NCI-H146 (cell line): ENCODE data around the gene CDNF.
"Not testable (repeated sequence)": the region's sequence is repeated elsewhere in the genome, so short reads cannot be mapped to it uniquely, and the experiment has no call there.

Experiments
- DNase-seq: peaks from one replicate; lab custom pipeline; 2025; lab: John Stamatoyannopoulos, UW

The CDNF gene

GRCh38 chr10:14837757-14838581 is at the start of gene CDNF, which contains the start of the genes HSPA14 and MSANTD7:
TSS of gene CDNF (minus strand) at chr10:14838037. CDS start at chr10:14837946, 91 bp downstream.
TSS of gene HSPA14 (plus strand) at chr10:14838306. CDS start at chr10:14838403, 97 bp downstream.
TSS of gene MSANTD7 (plus strand) at chr10:14838306. CDS start at chr10:14842285, 3,979 bp downstream.
- DNase-seq = peak; percentile 100

DNA sequence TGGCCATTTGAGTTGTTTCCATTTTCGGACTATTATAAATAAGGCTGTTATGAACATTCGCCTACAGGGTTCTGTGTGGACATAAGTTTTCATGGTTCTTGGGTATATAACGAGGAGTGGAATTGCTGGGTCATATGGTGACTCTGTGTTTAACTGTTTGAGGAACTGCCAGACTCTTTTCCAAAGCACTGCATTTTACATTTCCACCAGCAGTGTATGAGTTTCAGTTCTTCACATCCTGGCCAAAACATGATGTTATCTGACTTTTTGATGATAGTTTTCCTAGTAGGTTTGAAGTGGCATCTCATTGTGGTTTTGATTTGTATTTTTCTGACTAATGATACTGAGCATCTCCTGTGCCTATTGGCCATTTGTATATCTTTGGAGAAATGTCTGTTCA is 46.2 kb upstream of the CDNF start:
- no peak for DNase-seq

DNA sequence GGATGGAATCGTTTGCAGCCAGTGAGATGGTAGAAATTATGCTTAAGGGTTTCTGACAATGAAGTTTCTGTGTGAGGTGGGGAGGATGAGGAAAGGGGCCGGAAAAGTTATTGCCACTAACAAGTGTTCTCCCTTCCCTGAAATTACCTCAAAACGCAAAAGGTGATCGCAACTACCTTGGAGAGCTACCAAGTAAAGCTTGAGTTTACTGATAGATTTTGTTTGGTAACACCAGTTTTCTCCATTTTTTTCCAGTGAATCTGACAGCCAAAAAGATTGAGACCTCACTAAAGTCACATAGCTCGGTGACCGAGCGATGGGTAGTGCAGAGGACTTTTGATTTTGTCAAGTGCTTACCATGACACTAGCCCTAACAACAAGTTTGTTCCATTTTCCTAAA is 42.4 kb upstream of the CDNF start:
- DNase-seq = no peak

GRCh38 chr10:14879928-14880193 is 42.0 kb upstream of the CDNF start:
- no peak for DNase-seq

GRCh38 chr10:14879124-14879927 is 41.5 kb upstream of the CDNF start:
- peak; percentile 82 for DNase-seq

DNA sequence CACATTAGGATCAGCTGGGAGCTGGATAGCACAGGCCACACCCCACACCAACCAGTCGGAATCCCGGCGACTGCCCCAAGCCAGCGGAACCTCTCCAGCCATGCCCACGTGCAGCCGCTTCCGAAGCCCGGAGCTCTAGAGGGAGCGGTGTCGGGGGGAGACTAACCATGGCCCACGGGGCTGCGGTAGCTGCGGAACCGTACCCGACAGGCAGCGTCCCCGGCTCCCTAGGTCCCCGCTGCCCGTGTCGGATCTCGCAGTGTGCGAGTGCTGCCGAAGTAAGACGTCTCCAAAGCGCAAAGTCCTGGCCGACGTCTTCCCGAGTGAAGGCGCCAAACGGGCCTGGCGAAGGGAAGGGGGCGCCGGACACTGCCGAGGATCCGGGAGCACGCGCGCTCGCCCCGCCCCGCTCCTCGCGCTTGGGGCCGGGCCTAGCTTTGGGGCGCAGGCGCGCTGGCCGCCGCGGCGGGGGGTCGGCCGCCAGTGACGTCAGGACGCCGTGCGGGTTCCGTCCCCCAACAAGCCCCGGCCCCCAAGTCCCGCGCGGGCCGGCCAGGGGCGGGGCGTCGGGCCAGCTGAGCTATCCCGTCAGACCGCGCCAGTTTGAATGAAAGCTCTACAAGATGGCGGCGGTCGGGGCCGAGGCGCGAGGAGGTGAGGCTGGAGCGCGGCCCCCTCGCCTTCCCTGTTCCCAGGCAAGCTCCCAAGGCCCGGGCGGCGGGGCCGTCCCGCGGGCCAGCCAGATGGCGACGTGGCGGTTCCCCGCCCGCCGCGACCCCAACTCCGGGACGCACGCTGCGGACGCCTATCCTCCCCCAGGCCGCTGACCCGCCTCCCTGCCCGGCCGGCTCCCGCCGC is 40.7 kb upstream of the CDNF start, which contains the start of gene SUV39H2:
SUV39H2 (plus strand) TSS at position 601 of the 858 bp plus-strand sequence; CDS start at position 624, 23 bp downstream.
- DNase-seq = peak; percentile 98

DNA sequence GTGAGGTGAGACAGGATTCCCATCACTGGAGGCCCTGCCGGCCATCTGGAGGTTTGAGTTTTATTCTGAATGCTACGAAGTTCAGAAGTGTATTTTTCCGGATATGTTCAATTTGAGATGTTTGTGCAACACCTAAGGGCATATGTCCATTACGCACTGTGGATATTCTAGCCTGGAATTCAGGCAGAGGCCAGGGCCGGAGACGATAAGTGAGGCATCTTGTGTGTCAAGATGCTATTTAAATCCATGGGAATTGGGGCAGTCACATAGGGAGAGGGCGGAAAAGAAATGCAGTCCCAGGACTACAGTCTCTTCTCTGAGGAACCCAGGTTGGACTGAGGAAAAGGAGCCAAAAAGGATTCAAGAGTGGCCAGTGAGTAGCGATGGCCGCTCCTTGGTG is 38.9 kb upstream of the CDNF start:
- no peak for DNase-seq

DNA sequence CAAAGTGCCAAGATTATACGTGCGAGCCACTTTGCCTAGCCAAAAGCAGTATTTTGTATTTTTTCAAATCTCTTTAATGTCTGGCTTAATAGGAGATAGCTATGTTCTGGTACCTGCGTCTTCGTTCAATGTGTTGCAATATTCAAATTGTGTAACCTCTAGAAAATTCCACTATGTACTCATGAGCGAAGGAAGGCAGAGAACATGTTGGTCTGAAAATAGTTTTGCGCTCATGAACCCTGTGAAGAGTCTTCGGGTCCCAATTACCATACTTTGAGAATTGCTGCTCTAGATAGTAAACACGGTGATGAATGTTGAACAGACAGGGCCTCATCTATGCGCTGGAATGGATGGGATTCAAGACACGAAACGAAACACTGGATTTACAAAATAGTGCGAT is 38.1 kb upstream of the CDNF start:
- DNase-seq = no peak

GRCh38 chr10:14873090-14873760 is 35.4 kb upstream of the CDNF start:
- no peak for DNase-seq

DNA sequence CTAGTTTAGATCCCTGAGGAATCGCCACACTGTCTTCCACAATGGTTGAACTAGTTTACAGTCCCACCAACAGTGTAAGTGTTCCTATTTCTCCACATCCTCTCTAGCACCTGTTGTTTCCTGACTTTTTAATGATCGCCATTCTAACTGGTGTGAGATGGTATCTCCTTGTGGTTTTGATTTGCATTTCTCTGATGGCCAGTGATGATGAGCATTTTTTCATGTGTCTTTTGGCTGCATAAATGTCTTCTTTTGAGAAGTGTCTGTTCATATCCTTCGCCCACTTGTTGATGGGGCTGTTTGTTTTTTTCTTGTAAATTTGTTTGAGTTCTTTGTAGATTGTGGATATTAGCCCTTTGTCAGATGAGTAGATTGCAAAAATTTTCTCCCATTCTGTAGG is 27.0 kb upstream of the CDNF start:
- DNase-seq = not testable (repeated sequence)

DNA sequence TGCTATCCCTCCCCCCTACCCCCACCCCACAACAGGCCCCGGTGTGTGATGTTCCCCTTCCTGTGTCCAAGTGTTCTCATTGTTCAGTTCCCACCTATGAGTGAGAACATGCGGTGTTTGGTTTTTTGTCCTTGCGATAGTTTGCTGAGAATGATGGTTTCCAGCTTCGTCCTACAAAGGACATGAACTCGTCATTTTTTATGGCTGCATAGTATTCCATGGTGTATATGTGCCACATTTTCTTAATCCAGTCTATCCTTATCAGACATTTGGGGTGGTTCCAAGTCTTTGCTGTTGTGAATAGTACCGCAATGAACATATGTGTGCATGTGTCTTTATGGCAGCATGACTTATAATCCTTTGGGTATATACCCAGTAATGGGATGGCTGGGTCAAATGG is 26.6 kb upstream of the CDNF start:
- not testable (repeated sequence) for DNase-seq

DNA sequence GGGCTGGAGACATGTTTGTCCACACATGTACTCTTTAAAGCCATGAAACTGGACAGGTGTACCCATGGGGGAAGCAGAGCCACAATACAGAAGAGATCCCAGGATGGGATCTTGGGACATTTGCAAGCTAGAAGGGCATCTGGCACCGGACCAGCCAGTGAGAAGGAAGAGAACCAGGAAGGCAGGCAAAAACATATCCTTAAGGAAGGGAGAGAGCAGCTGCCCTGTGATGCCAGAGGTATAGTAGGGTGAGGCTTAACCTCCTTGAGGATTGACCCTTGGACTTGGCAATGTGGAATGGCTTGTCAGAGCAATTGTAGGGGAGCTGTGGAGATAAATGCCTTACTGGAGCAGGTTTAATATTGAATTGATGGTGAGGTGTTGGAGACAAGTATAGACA is 23.0 kb upstream of the CDNF start:
- no peak for DNase-seq

DNA sequence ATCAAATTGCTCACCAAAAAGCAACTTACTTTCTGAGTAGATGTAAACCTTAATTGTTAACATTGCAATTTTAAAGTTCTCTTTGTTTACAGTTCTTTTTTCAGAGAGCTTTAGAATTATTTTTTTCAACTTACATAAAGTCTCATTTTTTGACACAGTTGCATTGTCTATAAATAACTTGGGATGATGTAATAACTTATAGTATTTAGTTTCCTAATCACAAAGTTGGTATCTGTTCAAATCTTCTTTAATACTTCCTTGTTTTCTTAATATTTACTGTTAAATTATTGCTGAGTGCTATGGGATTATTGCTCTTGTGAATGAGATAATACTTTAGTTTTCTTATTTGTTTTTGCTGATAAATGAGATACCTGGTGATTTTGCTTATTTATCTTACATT is 21.9 kb upstream of the CDNF start:
- DNase-seq = no peak

DNA sequence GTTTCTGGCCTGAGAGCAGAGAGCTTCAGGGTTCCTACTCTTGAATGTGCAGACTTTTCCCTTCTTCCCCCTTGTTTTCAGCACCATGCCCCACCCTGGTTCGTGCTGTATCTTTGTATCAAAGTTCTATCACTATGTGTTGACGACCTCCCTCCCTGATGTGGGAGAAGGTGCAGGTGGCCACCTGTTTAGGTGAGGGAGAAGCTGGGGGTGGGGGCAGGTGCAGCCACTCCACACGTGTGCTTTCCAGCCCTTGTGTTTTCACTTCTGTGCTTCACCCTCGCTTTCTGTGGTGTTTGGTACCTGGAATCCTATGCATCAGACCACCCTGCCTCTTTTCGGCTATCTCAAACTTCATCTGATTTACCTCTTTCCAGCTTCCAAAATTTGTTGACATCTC is 21.2 kb upstream of the CDNF start:
- DNase-seq = no peak

- no peak for DNase-seq
Measured at GRCh38 chr10:14858338-14858960, 20.6 kb upstream of the CDNF start.

- no peak for DNase-seq
Measured at GRCh38 chr10:14855453-14855852, 17.6 kb upstream of the CDNF start.

DNA sequence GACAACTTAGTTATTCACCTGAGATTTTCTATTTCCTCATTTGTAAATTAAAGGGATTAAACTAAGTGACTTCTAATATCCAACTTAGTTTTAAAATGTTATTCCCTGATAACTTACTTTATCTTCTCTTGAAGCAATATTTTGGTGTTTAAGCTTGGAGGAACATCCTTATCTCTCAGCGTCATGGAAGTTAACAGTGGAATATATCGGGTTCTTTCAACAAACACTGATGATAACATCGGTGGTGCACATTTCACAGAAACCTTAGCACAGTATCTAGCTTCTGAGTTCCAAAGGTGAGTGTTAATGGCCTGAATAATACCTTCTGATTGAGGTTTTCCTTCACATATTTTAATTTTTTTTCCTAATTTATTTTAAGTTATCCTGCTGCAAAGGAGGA is 14.4 kb upstream of the CDNF start:
- no peak for DNase-seq

- no peak for DNase-seq
Measured at GRCh38 chr10:14844948-14845347, 7.1 kb upstream of the CDNF start.

DNA sequence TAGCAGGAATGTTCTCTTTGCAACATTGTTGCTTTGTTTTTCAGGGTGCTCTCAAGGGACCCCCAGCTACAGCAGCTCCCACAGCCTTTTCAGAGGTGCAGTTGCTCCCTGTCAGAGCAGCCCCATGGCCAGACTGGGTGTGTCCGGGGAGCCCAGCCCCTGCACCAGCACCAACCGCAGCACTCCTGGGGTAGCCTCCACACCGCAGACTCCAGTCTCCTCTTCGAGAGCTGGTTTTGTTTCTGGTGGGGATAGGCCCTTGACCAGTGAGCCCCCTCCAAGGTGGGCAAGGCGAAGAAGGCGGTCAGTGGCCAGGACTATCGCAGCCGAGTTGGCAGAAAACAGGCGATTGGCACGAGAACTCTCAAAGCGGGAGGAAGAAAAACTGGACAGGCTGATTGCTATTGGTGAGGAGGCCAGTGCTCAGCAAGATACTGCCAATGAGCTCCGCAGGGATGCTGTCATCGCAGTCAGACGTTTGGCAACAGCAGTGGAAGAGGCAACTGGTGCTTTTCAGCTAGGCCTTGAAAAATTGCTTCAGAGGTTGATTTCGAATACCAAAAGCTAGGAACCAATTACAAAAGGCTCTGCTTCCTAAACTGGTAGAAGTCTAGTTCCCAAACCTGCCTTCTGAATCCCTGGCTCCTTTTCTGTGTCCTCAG is 5.6 kb upstream of the CDNF start:
- DNase-seq = no peak

GRCh38 chr10:14840178-14840577 is 2.3 kb upstream of the CDNF start:
- no peak for DNase-seq

GRCh38 chr10:14839305-14839695 is 1.5 kb upstream of the CDNF start:
- peak; percentile 32 for DNase-seq
